D721Med (cell line): ENCODE data around the gene FHAD1.

Experiments
- DNase-seq: peaks from one replicate; pipeline ENCODE4 v3.0.0; 2011; ENCODE audit warnings: low spot score; ENCODE audit not compliant: insufficient read length
- FAIRE-seq: peaks from 2 replicates; lab custom pipeline; 2011; peaks lifted over from hg19 to GRCh38; lab: Jason Lieb, UNC
- CTCF ChIP-seq: IDR thresholded peaks from 2 replicates; pipeline ENCODE4 v1.5.1; 2012; ENCODE audit warnings: mild to moderate bottlenecking, control low read depth; ENCODE audit not compliant: insufficient read depth; ENCODE audit errors: missing control alignments

Gene FHAD1

GRCh38 chr1:15308135-15308534 lies 61.1 kb downstream of the FHAD1 start:
- no peak for TF ChIP-seq CTCF
- no peak for FAIRE-seq
- DNase-seq: no peak

DNA sequence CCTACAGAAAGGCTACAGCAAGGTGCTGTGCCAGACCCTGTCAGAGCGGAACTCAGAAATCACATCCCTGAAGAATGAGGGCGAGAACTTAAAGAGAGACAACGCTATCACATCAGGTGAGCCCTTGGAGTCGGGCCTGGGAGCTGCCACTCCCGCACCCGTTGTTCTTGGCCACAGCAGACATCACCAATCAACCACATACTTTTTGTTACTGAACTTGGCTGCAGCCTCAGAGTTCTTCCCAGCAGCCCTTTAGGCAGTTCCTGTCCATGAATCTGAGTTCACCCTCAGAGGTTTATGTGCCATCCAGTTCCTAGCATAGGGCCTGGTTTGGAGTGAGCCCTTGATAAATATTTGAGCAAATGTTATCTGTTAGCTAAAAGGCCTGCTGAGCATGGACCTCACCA lies 61.6 kb downstream of the FHAD1 start:
- DNase-seq: no peak
- TF ChIP-seq CTCF: no peak
- FAIRE-seq: no peak

DNA sequence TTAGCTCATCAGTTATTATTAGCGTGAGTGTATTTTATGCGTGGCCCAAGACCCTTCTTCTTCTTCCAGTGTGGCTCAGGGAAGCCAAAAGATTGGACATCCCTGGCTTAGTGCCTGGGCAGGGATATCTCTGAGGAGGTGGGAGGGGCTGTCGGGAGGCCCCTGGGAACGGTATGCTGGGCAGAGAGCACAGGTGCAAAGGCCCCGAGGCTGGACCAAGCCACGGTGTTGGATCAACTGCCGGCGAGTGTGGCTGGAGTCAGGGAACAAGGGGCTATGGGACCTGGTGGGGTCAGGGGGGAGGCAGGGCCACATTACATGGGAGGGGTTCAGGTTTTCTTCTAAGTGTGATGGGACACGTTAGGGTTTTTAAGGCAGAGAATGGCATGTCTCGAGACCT lies 62.7 kb downstream of the FHAD1 start:
- TF ChIP-seq CTCF: no peak
- no peak for FAIRE-seq

DNA sequence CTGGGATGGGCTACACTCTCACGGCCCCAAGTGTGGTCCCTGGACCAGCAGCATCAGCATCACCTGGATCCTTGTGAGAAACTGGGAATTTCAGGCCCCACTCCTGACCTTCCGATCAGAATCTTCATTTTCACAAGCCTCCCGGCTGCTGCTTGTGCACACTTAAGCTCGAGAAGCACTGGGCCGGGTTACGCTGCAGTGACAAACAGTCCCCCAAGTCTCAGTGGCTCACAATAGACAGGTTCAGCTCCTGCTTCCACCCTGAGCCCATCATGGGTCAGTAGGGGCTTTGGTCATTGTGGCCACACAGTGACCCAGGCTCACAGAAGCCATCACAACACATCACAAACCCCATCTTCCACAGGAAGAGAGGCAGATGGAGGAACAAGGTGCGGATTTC lies 63.5 kb downstream of the FHAD1 start:
- no peak for TF ChIP-seq CTCF
- FAIRE-seq (no peak), DNase-seq (no peak)

More for the DNA sequence above, 62.7 kb downstream of the FHAD1 start:
- no peak for DNase-seq

GRCh38 chr1:15311122-15311822 lies 64.2 kb downstream of the FHAD1 start:
- no peak for TF ChIP-seq CTCF
- no peak for DNase-seq
- no peak for FAIRE-seq

- DNase-seq (no peak), FAIRE-seq (no peak)
- TF ChIP-seq CTCF: no peak
Observed at GRCh38 chr1:15311880-15312279, 64.9 kb downstream of the FHAD1 start.

DNA sequence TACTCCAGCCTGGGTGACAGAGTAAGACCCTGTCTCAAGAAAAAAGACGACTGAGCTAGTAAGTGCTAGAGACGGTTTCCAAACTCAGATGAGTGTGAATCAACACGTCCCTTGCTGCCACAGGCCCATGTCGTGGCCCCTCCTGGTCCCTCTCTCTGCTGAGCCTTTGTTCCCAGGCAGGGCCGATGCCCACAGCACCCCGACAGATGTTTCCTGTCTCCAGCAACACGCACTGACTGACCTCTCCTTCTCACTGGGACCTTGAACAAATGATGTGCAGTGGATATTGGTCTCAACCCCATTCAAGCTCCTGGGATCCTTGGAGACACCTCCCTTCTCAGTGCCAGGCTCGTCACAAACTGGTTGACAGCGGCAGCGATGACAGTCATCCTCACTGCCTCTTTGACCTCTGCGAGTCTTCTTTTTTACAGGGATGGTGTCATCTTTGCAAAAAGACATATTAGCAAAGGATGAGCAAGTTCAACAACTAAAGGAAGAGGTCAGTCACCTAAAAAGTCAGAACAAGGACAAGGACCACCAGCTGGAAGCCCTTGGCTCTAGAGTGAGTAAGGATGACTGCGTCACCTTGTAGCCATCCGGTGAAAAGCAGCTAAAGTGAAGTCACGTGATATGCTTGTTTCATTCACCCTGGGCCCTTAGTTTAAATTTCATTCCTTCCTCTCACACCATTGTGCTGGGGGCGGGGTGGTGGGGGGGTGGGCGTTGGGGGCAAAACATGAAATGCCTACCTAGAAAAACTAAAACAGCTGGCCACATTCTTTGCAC lies 65.8 kb downstream of the FHAD1 start:
- FAIRE-seq (no peak), DNase-seq (no peak)
- no peak for TF ChIP-seq CTCF
